Panc1 (cell line): ENCODE results near the gene BACE2. TPM values are rescaled to one million over a fixed set of nuclear protein-coding genes. Genes with fewer than 3 reads are reported as not detected.

Experiments
- ATAC-seq: fragments of 200-7000 bp; cut with Tn5 transposase; 2 replicates; pipeline ENCODE4 v1.9.1; 2020; ENCODE audit warnings: mild to moderate bottlenecking, moderate library complexity
- BruUV-seq: library from RNA; stranded (reverse); fragments of 400-500 nt; replicated peaks from 2 replicates; lab custom pipeline; 2021; lab: Mats Ljungman, UMichigan
- CTCF ChIA-PET: fragments of 300-600 bp; sonication (Branson Sonifier 250); formaldehyde crosslinking; loops from one replicate; lab custom pipeline; 2022; ENCODE audit warnings: antibody characterized with exemption; lab: Charles Lee
- POLR2A ChIA-PET: fragments of 300-600 bp; sonication (Branson Sonifier 250); formaldehyde crosslinking; loops from one replicate; lab custom pipeline; 2022; ENCODE audit warnings: antibody characterized with exemption; lab: Charles Lee
- DNase-seq: peaks from one replicate; pipeline ENCODE4 v3.0.0-alpha.2; 2010; ENCODE audit warnings: low read depth, low spot score
- H3K27ac ChIP-seq: 2 replicates; pipeline ENCODE4 v1.5.1; 2011; ENCODE audit warnings: mild to moderate bottlenecking, low read length, inconsistent platforms
- H3K27me3 ChIP-seq: fragments of 200-500 bp; sonication (Bioruptor generic); 2 replicates; pipeline ENCODE4 v1.6.0; 2014; ENCODE audit warnings: low read length, inconsistent platforms; ENCODE audit not compliant: control insufficient read depth, insufficient read depth
- H3K36me3 ChIP-seq: fragments of 200-500 bp; sonication (Bioruptor generic); 2 replicates; pipeline ENCODE4 v1.5.1; 2014; ENCODE audit warnings: inconsistent platforms, mild to moderate bottlenecking, low read length, moderate library complexity; ENCODE audit not compliant: control insufficient read depth, insufficient read depth
- H3K4me1 ChIP-seq: 2 replicates; pipeline ENCODE4 v1.5.1; 2011; ENCODE audit warnings: inconsistent platforms, mild to moderate bottlenecking, low read length, moderate library complexity; ENCODE audit not compliant: control insufficient read depth, insufficient read depth
- H3K4me3 ChIP-seq, 2 experiments: 2 replicates each; pipeline ENCODE4 v1.5.1; 2011 to 2012; ENCODE audit warnings: low read depth in 2 of 2, low read length in 2 of 2, mild to moderate bottlenecking in 2 of 2, inconsistent platforms in 1 of 2, moderate library complexity in 1 of 2
- H3K9me3 ChIP-seq: fragments of 200-500 bp; sonication (Bioruptor generic); 2 replicates; pipeline ENCODE4 v1.5.1; 2014; ENCODE audit warnings: low read depth, mild to moderate bottlenecking, inconsistent platforms, low read length, moderate library complexity; ENCODE audit not compliant: control insufficient read depth, insufficient read depth
- POLR2AphosphoS5 ChIP-seq: IDR thresholded peaks from 2 replicates; pipeline ENCODE4 v1.6.1; 2012; ENCODE audit warnings: mild to moderate bottlenecking, low read depth, low read length, moderate library complexity
- REST ChIP-seq, 2 experiments: IDR thresholded peaks; 2 replicates each; pipeline ENCODE4 v1.6.1; 2011 to 2012; ENCODE audit warnings: low read depth in 2 of 2, control low read depth in 1 of 2, low read length in 1 of 2, mild to moderate bottlenecking in 1 of 2, moderate library complexity in 1 of 2; ENCODE audit not compliant: insufficient read depth in 1 of 2
- SIN3A ChIP-seq: IDR thresholded peaks from 2 replicates; pipeline ENCODE4 v1.6.1; 2012; ENCODE audit warnings: low read depth, mild to moderate bottlenecking, low read length, moderate library complexity, borderline replicate concordance; ENCODE audit not compliant: insufficient read depth
- TCF7L2 ChIP-seq: IDR thresholded peaks from 2 replicates; pipeline ENCODE4 v1.6.1; 2011; ENCODE audit warnings: mild to moderate bottlenecking, low read depth, low read length, inconsistent platforms
- in situ Hi-C: cut with HindIII; loops from 2 replicates; pipeline ENCODE4 v1.10.0; 2016; ENCODE audit warnings: low sequenced_read_pairs, low pct_unique_long_range_greater_than_20kb
- intact Hi-C: fragments of 100-400 bp; cut with micrococcal nuclease; formaldehyde crosslinking; loops from one replicate; pipeline ENCODE4 v1.10.0; 2022; ENCODE audit not compliant: unreplicated experiment
- total RNA-seq: library from RNA; stranded (reverse); gene quantifications from one replicate; pipeline ENCODE4 v1.2.1, GENCODE V29; 2021; ENCODE audit not compliant: unreplicated experiment
- TF ChIP-seq, protein P1 (sequence below): fragments of 450-650 bp; IDR thresholded peaks from 2 replicates; pipeline ENCODE4 v1.5.1; 2017; ENCODE audit warnings: mild to moderate bottlenecking

BACE2 gene
- total RNA-seq, 1 experiment from 2014 or later, result 16.3 TPM

GRCh38 chr21:41277196-41277595, 109.2 kb downstream of the BACE2 start:
- intact Hi-C loops, result loop anchor here (10.0 kb wide), 1 partner anchor 152 kb away; no protein-coding TSS in a partner anchor
- ChIA-PET POLR2A (no interaction called here), CTCF (no interaction called here)
- Histone ChIP-seq H3K36me3 (no peaks in the 10 kb centered on the region), H3K27me3 (no peaks in the 10 kb centered on the region; the same call in 1 of the 2 replicates), H3K4me3 (no peak overlapping the region), H3K27ac (no peak overlapping the region), H3K4me1 (no peaks in the 10 kb centered on the region), H3K9me3 (no peaks in the 10 kb centered on the region)
- no TSS peak for BruUV-seq
- DNase-seq (no peak), ATAC-seq (no peak)
- TF ChIP-seq, protein P1, sequence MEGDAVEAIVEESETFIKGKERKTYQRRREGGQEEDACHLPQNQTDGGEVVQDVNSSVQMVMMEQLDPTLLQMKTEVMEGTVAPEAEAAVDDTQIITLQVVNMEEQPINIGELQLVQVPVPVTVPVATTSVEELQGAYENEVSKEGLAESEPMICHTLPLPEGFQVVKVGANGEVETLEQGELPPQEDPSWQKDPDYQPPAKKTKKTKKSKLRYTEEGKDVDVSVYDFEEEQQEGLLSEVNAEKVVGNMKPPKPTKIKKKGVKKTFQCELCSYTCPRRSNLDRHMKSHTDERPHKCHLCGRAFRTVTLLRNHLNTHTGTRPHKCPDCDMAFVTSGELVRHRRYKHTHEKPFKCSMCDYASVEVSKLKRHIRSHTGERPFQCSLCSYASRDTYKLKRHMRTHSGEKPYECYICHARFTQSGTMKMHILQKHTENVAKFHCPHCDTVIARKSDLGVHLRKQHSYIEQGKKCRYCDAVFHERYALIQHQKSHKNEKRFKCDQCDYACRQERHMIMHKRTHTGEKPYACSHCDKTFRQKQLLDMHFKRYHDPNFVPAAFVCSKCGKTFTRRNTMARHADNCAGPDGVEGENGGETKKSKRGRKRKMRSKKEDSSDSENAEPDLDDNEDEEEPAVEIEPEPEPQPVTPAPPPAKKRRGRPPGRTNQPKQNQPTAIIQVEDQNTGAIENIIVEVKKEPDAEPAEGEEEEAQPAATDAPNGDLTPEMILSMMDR, result no peak
- TF ChIP-seq SIN3A, result no peak
- no peak for TF ChIP-seq POLR2AphosphoS5
- in situ Hi-C loops, result no loop called here

DNA sequence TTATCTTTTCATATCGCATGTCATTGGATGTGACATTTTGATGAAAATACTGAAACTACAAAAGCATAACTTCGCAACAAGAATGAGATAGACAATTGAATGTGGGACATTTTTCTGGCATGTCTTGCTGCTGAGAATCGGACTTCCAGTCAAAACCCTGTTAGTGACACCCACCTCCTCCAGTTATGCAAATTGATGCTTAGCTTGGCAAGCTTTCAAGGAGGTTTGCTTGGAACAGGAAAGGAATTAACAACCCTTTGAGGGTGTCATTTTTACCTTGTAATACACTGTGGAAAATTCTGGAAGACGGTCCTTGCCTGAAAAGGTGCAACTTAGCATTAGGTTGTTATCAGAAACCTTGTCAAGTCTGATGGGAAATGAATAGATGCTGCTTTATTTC, 109.9 kb downstream of the BACE2 start:
- no peaks in the 10 kb centered on the region for H3K4me1 ChIP-seq
- no peak for TF ChIP-seq SIN3A
- no peak for TF ChIP-seq TCF7L2
- no peak for TF ChIP-seq POLR2AphosphoS5
- TF ChIP-seq, protein P1, result no peak
- no peak for TF ChIP-seq REST (IDR thresholded peaks at IDR 0.05; ENCODE audit: insufficient read depth in 1 of 2, low read depth in 2 of 2, low read length in 1 of 2)
- no peaks in the 10 kb centered on the region for H3K9me3 ChIP-seq
- in situ Hi-C loops (no loop called here), intact Hi-C loops (loop anchor here (10.0 kb wide), 1 partner anchor 153 kb away; no protein-coding TSS in a partner anchor)
- DNase-seq (no peak), ATAC-seq (no peak)
- H3K27me3 ChIP-seq, result peaks cover under 1% of the 10 kb centered on the region; the same call in 1 of the 2 replicates
- BruUV-seq, result no TSS peak
- ChIA-PET POLR2A (no interaction called here), CTCF (no interaction called here)
- no peak overlapping the region for H3K27ac ChIP-seq
- H3K4me3 ChIP-seq, result no peak overlapping the region
- H3K36me3 ChIP-seq, result no peaks in the 10 kb centered on the region
